Spinal cord (tissue), 10 donors: ENCODE measurements around the gene ZNF581. TPM values are rescaled to one million over a fixed set of nuclear protein-coding genes. Genes with fewer than 3 reads are reported as not detected.

ENCODE experiments used
- DNase-seq, 6 donors: peaks; one replicate each; pipeline versions ENCODE4 v3.0.0 to v3.0.0-alpha.2; 2013 to 2015; ENCODE audit warnings: low spot score in 6 of 6, low read depth in 4 of 6
- H3K27ac ChIP-seq: one replicate; pipeline ENCODE4 v1.5.1; 2013; ENCODE audit warnings: low read depth, low read length, control low read depth
- H3K27me3 ChIP-seq: one replicate; pipeline ENCODE4 v1.6.1; 2013; ENCODE audit warnings: low read length; ENCODE audit not compliant: control insufficient read depth, insufficient read depth
- H3K36me3 ChIP-seq: one replicate; pipeline ENCODE4 v1.6.1; 2013; ENCODE audit warnings: low read length; ENCODE audit not compliant: control insufficient read depth, insufficient read depth
- H3K4me1 ChIP-seq: one replicate; pipeline ENCODE4 v1.6.1; 2013; ENCODE audit warnings: low read length; ENCODE audit not compliant: control insufficient read depth, insufficient read depth
- H3K4me3 ChIP-seq: one replicate; pipeline ENCODE4 v1.5.1; 2013; ENCODE audit warnings: low read depth, low read length, control low read depth
- H3K9me3 ChIP-seq: one replicate; pipeline ENCODE4 v1.6.1; 2013; ENCODE audit warnings: low read length; ENCODE audit not compliant: control insufficient read depth, insufficient read depth
- WGBS: methylation state at CpG from one replicate; pipeline ENCODE4 v1.1.5; 2013; ENCODE audit warnings: missing lambda C conversion rate; ENCODE audit not compliant: insufficient coverage; 5-methylcytosine and 5-hydroxymethylcytosine counted together
- polyA plus RNA-seq, 2 donors: library from polyadenylated mRNA; unstranded; fragments of 120-200 nt; gene quantifications; one replicate each; pipeline ENCODE4 v1.2.1, GENCODE V29; 2013; ENCODE audit not compliant: insufficient read length in 2 of 2
- total RNA-seq, 2 donors: library from RNA; depleted of rRNA in 1 of 2; stranded (reverse); fragments of 120-200 nt in 1 of 2; fragments of >200 nt in 1 of 2; gene quantifications; one replicate each; pipeline versions ENCODE4 v1.2.3 to v1.2.4, GENCODE V29; 2013 to 2014
- donor health status: healthy.

The ZNF581 gene
- total and polyA plus RNA-seq, 4 donors, result 6.6 to 20.5 (median 14.8) TPM

DNA sequence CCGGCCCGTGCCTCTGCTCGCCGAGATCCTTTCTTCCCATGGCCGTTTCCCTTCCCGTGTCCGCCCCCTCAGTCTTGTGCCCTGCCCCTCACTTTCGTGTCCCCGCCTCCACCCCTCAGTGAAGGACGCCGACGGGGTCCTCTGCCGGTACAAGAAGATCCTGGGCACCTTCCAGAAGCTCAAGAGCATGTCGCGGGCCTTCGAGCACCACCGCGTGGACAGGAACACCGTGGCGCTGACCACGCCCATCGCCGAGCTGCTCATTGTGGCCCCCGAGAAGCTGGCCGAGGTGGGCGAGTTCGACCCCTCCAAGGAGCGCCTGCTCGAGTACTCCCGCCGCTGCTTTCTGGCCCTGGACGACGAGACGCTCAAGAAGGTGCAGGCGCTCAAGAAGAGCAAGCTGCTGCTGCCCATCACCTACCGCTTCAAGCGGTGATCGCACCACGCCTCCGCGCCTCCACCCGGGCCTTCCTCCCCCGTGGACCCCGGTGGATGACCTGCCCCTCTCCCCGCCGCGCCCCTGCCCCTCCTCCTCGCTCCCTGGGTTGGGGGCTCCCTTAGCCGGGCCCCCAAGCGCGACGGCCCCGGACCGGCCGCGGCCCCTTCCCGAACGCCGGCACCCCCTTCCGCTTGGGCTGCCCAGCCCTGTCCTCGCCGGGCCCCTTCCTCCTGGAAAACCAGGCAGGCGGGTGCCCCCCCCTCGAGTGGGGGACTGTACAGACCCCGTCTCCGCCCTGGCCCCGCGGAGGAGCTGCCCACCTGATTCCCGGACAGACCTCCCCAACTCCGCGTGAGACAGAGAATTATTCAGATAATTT is 9.1 kb downstream of the ZNF581 start:
- H3K36me3 ChIP-seq, result peaks cover 55% of the 10 kb centered on the region
- no peak overlapping the region for H3K4me3 ChIP-seq
- no peaks in the 10 kb centered on the region for H3K27me3 ChIP-seq
- peaks cover 42% of the 10 kb centered on the region for H3K4me1 ChIP-seq
- H3K9me3 ChIP-seq, result no peaks in the 10 kb centered on the region
- no peak overlapping the region for H3K27ac ChIP-seq
- DNase-seq, result no peak
- 48% methylated on average over 63 of the region's 71 CpGs for WGBS

DNA sequence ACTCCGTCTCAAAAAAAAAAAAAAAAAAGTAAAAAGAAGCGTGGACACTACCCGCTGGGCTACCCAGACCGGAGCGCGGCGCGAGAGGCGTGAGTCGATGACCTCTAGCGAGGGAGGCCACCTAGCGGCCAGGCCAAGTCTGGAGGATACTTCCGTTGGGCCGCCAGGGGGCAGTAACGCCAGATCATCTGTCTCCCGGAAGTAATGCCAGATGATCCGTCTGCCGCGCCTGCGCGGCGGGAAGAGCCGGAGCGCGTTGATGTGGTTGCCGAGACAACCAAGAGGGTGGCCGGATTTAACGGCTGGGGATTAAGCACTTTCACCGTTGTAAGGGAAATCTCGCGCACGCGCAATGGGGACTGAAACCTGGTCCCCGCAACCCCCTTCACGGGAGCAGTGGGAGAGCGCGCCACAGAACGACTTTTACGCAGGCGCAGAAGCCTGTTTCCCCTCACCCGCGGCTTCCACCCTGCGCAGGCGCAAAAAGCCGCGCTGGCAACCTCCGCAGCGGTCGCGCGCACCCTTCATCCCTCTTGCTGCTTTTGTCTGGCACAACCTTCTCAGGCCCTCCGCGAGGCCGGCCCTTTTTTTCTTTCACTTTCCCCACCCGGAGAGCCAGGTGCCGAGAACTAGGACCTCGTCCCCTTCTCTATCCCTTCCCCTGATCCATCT is 10.3 kb downstream of the ZNF581 start:
- H3K4me1 ChIP-seq, result peaks cover 40% of the 10 kb centered on the region
- H3K36me3 ChIP-seq, result peaks cover 54% of the 10 kb centered on the region
- no peaks in the 10 kb centered on the region for H3K27me3 ChIP-seq
- DNase-seq, result peak; percentile 99 to 100 (median 100)
- peak overlapping the region; percentile 99 for H3K27ac ChIP-seq
- H3K9me3 ChIP-seq, result no peaks in the 10 kb centered on the region
- WGBS, result under 1% methylated on average over 57 of the region's 57 CpGs
- peak overlapping the region; percentile 77 for H3K4me3 ChIP-seq

DNA sequence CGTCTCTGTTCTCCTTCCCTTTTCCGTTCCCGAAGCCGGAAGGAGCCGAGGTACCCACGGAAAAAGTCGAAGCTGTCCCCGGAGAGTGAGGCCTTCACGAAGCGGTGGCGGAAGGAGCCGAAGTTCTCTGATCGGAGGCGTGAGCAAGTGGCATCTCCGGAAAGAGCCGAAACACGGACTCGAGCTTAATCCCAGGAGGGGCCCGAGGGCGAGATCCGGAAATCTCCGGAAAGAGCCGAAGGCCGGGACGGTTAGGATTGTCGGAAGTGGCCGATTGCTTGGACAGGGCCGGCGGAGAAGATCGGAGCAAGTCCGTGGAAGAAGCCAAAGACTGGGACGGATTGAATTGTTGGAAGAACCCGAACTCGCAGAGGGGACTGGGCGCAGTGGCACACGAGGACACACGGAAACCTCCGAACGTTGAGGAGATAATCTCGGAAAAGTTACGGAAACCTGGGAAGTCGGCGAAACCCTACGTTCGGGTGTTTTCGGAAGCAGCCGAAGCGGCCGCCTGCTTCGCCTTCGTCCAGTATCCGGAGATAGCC is 10.9 kb downstream of the ZNF581 start:
- H3K4me1 ChIP-seq, result peaks cover 40% of the 10 kb centered on the region
- H3K27me3 ChIP-seq, result no peaks in the 10 kb centered on the region
- WGBS, result under 1% methylated on average over 52 of the region's 52 CpGs
- H3K27ac ChIP-seq, result peak overlapping the region; percentile 99
- peaks cover 54% of the 10 kb centered on the region for H3K36me3 ChIP-seq
- DNase-seq, result peak; percentile 99 to 100 (median 100)
- peak overlapping the region; percentile 77 for H3K4me3 ChIP-seq
- no peaks in the 10 kb centered on the region for H3K9me3 ChIP-seq

DNA sequence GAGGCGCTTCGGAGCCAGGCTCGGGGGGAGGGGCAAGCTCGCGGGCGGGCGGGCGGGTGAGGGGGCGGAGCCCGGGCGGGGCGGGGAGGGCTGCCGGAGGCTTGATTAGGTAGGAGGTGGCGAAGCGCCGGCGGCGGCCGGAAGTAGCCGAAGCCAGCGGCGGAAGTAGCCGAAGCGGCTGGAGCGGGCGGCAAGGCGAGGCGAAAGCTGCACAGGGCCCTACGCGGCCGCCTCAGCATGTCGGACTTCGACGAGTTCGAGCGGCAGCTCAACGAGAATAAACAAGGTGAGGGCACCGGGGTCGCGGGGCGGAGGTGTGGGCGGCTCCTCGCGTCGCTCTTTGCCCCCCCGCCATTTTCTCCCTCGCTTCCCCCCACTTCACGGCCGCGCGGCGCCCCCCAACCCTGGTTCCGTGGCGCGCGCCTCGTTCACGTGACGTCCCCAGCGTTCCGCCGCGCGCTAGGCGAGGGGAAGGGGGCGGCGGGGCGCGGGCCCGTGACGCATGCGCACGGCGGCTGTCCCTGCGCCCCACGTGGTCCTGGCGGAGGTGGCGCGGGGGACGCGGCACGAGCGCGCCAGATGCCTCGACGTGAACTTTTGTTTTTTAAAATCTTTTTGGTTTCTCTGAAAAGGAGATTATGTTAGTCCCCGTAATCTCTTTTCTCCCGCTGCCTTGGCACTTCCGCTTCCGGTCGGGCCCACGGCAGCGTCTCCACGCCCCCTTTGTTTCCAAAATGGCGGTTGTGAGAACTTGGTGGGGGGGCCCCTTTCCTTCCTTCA is 11.6 kb downstream of the ZNF581 start, which contains the start of gene U2AF2:
Gene U2AF2, plus strand, starts transcription at position 168 of the 780 bp plus-strand sequence. Its CDS starts 70 bp downstream, at position 238.
- Histone ChIP-seq H3K27me3 (no peaks in the 10 kb centered on the region), H3K4me3 (peak within 1 kb of the TSS; percentile 92), H3K9me3 (no peaks in the 10 kb centered on the region), H3K4me1 (peaks cover 38% of the 10 kb centered on the region), H3K27ac (peak within 1 kb of the TSS; percentile 99), H3K36me3 (peaks cover 54% of the 10 kb centered on the region)
- under 1% methylated on average over 89 of the region's 95 CpGs for WGBS
- DNase-seq, result peak in 5 of 6 donors; percentile 89 to 98 (median 92)

DNA sequence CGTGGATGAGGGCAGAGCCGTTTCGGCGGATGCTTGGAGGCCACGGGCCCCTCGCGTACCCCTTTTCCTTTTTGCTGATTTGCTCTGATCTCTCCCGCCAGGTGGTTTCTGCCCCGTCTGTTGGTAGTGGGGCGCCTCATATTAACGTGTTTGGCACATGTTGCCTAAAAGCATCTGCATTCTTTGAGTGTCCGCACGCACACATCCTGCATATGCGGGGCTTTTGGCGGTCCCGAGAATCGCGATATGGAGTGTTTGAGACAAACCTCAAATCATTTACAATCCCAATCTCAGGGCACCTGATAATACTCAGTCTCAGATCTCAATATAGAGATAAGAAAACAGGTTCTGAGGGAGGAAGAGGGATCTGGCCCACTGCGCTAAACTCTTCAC is 12.2 kb downstream of the ZNF581 start:
- Histone ChIP-seq H3K36me3 (peaks cover 54% of the 10 kb centered on the region), H3K4me3 (peak overlapping the region; percentile 92), H3K27ac (peak overlapping the region; percentile 99), H3K27me3 (no peaks in the 10 kb centered on the region), H3K9me3 (no peaks in the 10 kb centered on the region), H3K4me1 (peaks cover 37% of the 10 kb centered on the region)
- DNase-seq, result no peak
- WGBS, result 0% methylated on average over 14 of the region's 19 CpGs

DNA sequence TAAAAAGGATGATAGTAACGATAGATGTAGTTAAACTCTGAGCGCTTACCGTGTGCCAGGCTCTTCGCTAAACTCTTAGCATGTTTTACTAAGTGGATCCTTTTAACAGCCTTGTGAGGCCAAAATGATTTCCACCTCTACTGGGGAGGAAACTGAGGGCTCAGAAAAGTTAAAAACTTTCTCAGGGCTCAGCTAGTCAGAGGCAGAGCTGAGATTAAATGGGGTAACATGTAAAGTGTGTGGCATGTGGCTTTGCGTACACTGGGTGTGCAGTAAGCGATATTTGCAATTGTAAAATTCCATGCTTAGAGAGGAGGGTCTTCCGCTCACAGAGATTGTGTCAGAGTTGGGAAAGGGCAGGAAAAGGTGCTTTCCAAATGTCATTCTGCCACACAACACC is 13.1 kb downstream of the ZNF581 start:
- Histone ChIP-seq H3K27me3 (no peaks in the 10 kb centered on the region), H3K9me3 (no peaks in the 10 kb centered on the region), H3K4me1 (peaks cover 37% of the 10 kb centered on the region), H3K36me3 (peaks cover 54% of the 10 kb centered on the region), H3K27ac (no peak overlapping the region), H3K4me3 (no peak overlapping the region)
- WGBS, result 64% methylated on average over 7 of the region's 7 CpGs
- no peak for DNase-seq

DNA sequence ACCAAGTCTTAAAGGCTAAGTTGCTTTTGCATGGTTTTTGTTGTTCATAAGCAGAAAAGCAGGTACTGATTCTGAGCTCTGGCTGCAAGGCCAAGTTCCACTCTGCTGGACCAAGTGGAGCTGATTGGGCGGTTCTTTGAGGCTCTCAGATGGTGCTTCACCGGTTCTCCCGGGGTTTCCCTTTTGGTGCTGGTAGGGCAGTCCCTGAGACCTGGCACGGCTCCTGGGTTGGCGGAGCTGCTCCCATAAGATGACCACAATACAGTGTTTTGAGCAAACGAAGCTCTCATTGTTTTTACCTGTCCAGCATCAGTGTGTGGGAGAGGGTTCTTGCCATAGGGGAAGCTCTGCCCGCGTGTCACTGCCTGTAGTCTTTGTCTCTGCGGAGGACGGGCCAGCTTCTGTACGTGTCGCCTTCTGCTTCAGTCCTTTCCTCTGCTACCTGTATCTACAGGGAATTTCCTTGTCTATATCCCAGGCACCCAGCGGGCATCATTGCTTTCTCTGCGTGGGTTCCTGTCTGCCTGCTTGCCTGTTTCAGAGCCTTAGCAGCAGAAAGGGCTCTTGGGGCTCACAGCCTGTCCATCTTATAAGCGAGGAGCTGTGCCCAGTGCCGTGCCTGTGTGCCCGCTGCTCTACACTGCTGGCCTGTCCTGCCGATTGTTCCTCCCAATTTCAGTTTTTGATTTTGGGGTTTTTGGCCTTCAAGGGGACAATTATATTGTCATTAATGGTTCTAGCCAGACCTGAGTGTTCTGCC is 13.7 kb downstream of the ZNF581 start:
- Histone ChIP-seq H3K4me3 (no peak overlapping the region), H3K9me3 (no peaks in the 10 kb centered on the region), H3K27me3 (no peaks in the 10 kb centered on the region), H3K4me1 (peaks cover 37% of the 10 kb centered on the region), H3K36me3 (peaks cover 54% of the 10 kb centered on the region), H3K27ac (no peak overlapping the region)
- 72% methylated on average over 18 of the region's 18 CpGs for WGBS
- no peak for DNase-seq

DNA sequence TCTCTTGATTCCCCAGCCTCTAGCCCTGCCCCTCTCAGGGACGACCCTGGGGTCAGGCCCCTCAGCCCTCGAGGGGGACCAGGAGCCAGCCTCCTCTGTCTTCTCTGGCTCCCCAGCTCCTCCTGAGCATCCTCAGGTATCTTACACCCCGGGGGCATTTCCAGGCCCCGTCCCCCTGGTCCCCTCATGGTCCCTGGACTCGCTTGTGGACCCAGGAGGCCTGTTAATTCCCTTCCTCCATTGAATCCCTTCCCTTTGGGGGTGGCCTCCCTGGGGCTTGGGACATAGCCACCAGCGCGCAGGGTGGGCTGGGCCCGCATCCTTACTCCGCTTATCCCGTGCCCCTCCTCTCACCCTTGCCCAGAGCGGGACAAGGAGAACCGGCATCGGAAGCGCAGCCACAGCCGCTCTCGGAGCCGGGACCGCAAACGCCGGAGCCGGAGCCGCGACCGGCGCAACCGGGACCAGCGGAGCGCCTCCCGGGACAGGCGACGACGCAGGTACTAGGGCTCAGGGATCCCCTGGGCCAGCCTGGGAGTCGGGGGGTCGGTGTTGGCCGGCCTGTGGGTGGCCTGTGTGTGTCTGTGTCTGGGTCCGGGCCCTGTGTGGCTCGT is 15.5 kb downstream of the ZNF581 start:
- 92% methylated on average over 36 of the region's 37 CpGs for WGBS
- H3K4me3 ChIP-seq, result no peak overlapping the region
- H3K27me3 ChIP-seq, result no peaks in the 10 kb centered on the region
- no peak overlapping the region for H3K27ac ChIP-seq
- no peaks in the 10 kb centered on the region for H3K9me3 ChIP-seq
- peaks cover 26% of the 10 kb centered on the region for H3K4me1 ChIP-seq
- H3K36me3 ChIP-seq, result peaks cover 61% of the 10 kb centered on the region
- no peak for DNase-seq
